Psoas muscle (tissue), 8 donors: ENCODE results near the gene TRIM72. TPM values are rescaled to one million over a fixed set of nuclear protein-coding genes. Genes with fewer than 3 reads are reported as not detected.

Source experiments
- ATAC-seq, 4 donors: fragments of 200-7000 bp; cut with Tn5 transposase; one replicate each; pipeline ENCODE4 v1.9.1; 2020; ENCODE audit warnings: moderate library complexity in 3 of 4, mild to moderate bottlenecking in 2 of 4
- DNase-seq, 2 donors: peaks; one replicate each; pipeline ENCODE4 v3.0.0-alpha.2; 2020
- H3K27ac ChIP-seq: fragments of 200-600 bp; one replicate; pipeline ENCODE4 v1.8.0; 2022
- H3K27me3 ChIP-seq, 3 donors: fragments of 200-600 bp in 1 of 3; one replicate each; pipeline versions ENCODE4 v1.6.1 to v1.8.0; 2013 to 2022; ENCODE audit warnings: low read length in 2 of 3, mild to moderate bottlenecking in 2 of 3, moderate library complexity in 1 of 3; ENCODE audit not compliant: insufficient read depth in 3 of 3
- H3K36me3 ChIP-seq, 2 donors: fragments of 200-600 bp in 1 of 2; one replicate each; pipeline versions ENCODE4 v1.6.1 to v1.8.0; 2013 to 2022; ENCODE audit warnings: low read depth in 1 of 2, mild to moderate bottlenecking in 1 of 2, moderate library complexity in 1 of 2; ENCODE audit not compliant: insufficient read depth in 1 of 2
- H3K4me1 ChIP-seq: fragments of 200-600 bp; one replicate; pipeline ENCODE4 v1.8.0; 2022
- H3K4me3 ChIP-seq: fragments of 200-600 bp; one replicate; pipeline ENCODE4 v1.8.0; 2022; ENCODE audit warnings: mild to moderate bottlenecking
- H3K9me3 ChIP-seq: fragments of 200-600 bp; one replicate; pipeline ENCODE4 v1.8.0; 2022
- CTCF ChIP-seq: fragments of 200-600 bp; IDR thresholded peaks from one replicate; pipeline ENCODE4 v1.8.0; 2022; ENCODE audit warnings: antibody characterized with exemption
- WGBS, 3 donors: extraction: QIAGEN DNeasy Blood & Tissue Kit; methylation state at CpG; one replicate each; pipeline versions ENCODE4 v1.1.6 to v1.1.7; 2013; 5-methylcytosine and 5-hydroxymethylcytosine counted together
- intact Hi-C, 2 donors: fragments of 100-400 bp; cut with DNase I; formaldehyde crosslinking; loops; one replicate each; pipeline versions ENCODE4 v1.11.0 to v1.14.2; 2022
- polyA plus RNA-seq, 3 donors: library from polyadenylated mRNA; stranded (reverse); fragments of 200-250 nt; gene quantifications; one replicate each; pipeline ENCODE4 v1.2.3, GENCODE V29; 2013
- total RNA-seq, 4 donors: library from RNA; stranded (reverse); fragmentation: NEBNext Ultra II Directional in 2 of 4; extraction: Animal tissue kit (Norgen Biotek cat#: 25700) in 2 of 4; gene quantifications; one replicate each; pipeline versions ENCODE4 v1.2.1 to v1.2.4, GENCODE V29; 2021 to 2023
- donor health status: healthy with polysubstance abuse.
- donor health status: DM: no; HTN: no; CAD: no; lungs with moderate emphysema.
- donor health status: Bipolar disorder and iron deficiency.
- donor health status: healthy.
- donor health status: DM: yes; HTN: yes; CAD: no.
- donor health status: DM: no; HTN: no; CAD: no.
- donor health status: DM: no; HTN: no; CAD: no.
- donor health status: DM: yes; HTN: yes; CAD: no.

The TRIM72 gene
- total and polyA plus RNA-seq, 7 donors, result 62.9 to 236 (median 155) TPM

GRCh38 chr16:31177136-31177535 lies 36.8 kb upstream of the TRIM72 start:
- no peaks in the 10 kb centered on the region for H3K27me3 ChIP-seq

GRCh38 chr16:31179219-31179746 lies 34.6 kb upstream of the TRIM72 start:
- intact Hi-C loops, result no loop called here
- WGBS, 3 donors, result 4 to 5% (median 4%) methylated on average over 27 of the region's 27 CpGs
- DNase-seq (peak in 1 of 2 donors; percentile 60), ATAC-seq (peak; percentile 4 to 10 (median 7))
- Histone ChIP-seq H3K4me1 (peaks cover 34% of the 10 kb centered on the region), H3K36me3 (peaks cover 7 to 20% of the 10 kb centered on the region in 2 donors), H3K27ac (peak overlapping the region; percentile 99), H3K9me3 (no peaks in the 10 kb centered on the region), H3K4me3 (peak overlapping the region; percentile 95), H3K27me3 (no peaks in the 10 kb centered on the region)
- TF ChIP-seq CTCF, result no peak

More at GRCh38 chr16:31177136-31177535, 36.8 kb upstream of the TRIM72 start:
- no peaks in the 10 kb centered on the region for H3K36me3 ChIP-seq
- intact Hi-C loops, result no loop called here
- H3K4me1 ChIP-seq, result peaks cover 14% of the 10 kb centered on the region
- H3K4me3 ChIP-seq, result no peak overlapping the region
- no peaks in the 10 kb centered on the region for H3K9me3 ChIP-seq
- TF ChIP-seq CTCF, result no peak
- H3K27ac ChIP-seq, result no peak overlapping the region
- DNase-seq, result no peak
- ATAC-seq, result no peak
- 75 to 82% (median 80%) methylated on average over 3 of the region's 3 CpGs for WGBS, 3 donors

GRCh38 chr16:31179747-31180459 lies 34.0 kb upstream of the TRIM72 start, which contains the start of gene FUS:
Gene FUS (plus strand): TSS chr16:31180139. CDS start chr16:31180215, 76 bp downstream.
- ATAC-seq (peak; percentile 81 to 88 (median 85)), DNase-seq (peak; percentile 88 to 96)
- WGBS, 3 donors, result 0% methylated on average over 69 of the region's 69 CpGs
- Histone ChIP-seq H3K4me3 (peak within 1 kb of the TSS; percentile 95), H3K36me3 (peaks cover 9 to 26% of the 10 kb centered on the region in 2 donors), H3K27ac (peak within 1 kb of the TSS; percentile 99), H3K9me3 (no peaks in the 10 kb centered on the region), H3K27me3 (no peaks in the 10 kb centered on the region), H3K4me1 (peaks cover 34% of the 10 kb centered on the region)
- TF ChIP-seq CTCF, result no peak
- intact Hi-C loops, result loop anchor here (2.0 to 5.0 kb wide), 2 partner anchors 33 to 37 kb away; partner anchors contain the start of gene PYDC1 (in 1 of the 2)

DNA sequence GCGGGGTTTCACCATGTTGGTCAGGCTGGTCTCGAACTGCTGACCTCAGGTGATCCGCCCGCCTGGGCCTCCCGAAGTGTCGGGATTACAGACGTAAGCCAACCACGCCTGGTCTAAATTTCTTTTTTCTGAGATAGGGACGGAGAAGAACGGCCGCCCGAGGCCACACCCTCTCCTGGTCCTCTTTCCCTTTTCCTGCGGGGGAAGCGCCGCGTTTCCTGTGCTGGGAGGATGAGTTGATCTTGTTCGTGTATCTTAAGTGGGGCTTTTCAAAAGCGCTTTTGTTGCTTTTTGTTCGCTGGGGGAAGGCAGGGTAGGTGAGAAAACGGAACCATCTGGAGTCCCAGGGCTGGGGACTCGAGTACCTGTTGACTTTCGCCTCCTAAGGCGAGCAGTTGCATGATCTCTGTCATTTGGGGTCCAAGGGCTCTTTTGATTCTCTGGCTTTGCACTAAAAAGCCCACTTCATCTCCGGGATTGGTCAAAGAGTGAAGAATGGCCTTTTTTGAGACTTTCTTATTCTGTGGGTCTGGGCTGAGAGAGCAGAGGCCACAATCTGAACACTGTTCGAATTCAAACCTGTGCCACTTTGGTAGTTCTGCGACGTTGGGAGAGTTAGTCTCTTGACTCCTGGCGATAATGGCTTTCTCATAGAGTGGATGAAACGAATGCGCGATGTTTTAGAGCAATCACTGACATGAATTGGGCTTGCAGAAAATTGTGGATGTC lies 32.7 kb upstream of the TRIM72 start:
- DNase-seq (peak; percentile 46 to 61), ATAC-seq (no peak)
- no peak for TF ChIP-seq CTCF
- no peaks in the 10 kb centered on the region for H3K9me3 ChIP-seq
- H3K27me3 ChIP-seq, result no peaks in the 10 kb centered on the region
- peak overlapping the region; percentile 95 for H3K4me3 ChIP-seq
- 8 to 14% (median 11%) methylated on average over 31 of the region's 31 CpGs for WGBS, 3 donors
- peaks cover 34% of the 10 kb centered on the region for H3K4me1 ChIP-seq
- H3K36me3 ChIP-seq, result peaks cover 21 to 40% of the 10 kb centered on the region in 2 donors
- intact Hi-C loops, result loop anchor here (2.0 to 5.0 kb wide), 2 partner anchors 32 to 36 kb away; partner anchors contain the start of gene PYDC1 (in 1 of the 2)
- peak overlapping the region; percentile 99 for H3K27ac ChIP-seq
